GM12891 (cell line): Measurements from ENCODE around the gene IFIH1.

Source experiments
- DNase-seq: peaks from one replicate; pipeline ENCODE4 v3.0.0; 2011; ENCODE audit warnings: low spot score; ENCODE audit not compliant: insufficient read length
- FAIRE-seq: peaks from 2 replicates; lab custom pipeline; 2011; peaks lifted over from hg19 to GRCh38; lab: Jason Lieb, UNC
- PAX5 ChIP-seq: IDR thresholded peaks from 2 replicates; pipeline ENCODE4 v1.6.1; 2011; ENCODE audit warnings: low read length, moderate library complexity, mild to moderate bottlenecking; ENCODE audit not compliant: insufficient read depth, severe bottlenecking
- POLR2A ChIP-seq: IDR thresholded peaks from 2 replicates; pipeline ENCODE4 v1.6.1; 2011; ENCODE audit warnings: low read depth, low read length, control low read depth
- POLR2AphosphoS5 ChIP-seq: IDR thresholded peaks from 2 replicates; pipeline ENCODE4 v1.6.1; 2011; ENCODE audit warnings: low read depth, low read length, control low read depth
- POU2F2 ChIP-seq: IDR thresholded peaks from 2 replicates; pipeline ENCODE4 v1.6.1; 2011; ENCODE audit warnings: low read depth, mild to moderate bottlenecking, control low read depth, low read length, moderate library complexity
- SPI1 ChIP-seq: IDR thresholded peaks from 2 replicates; pipeline ENCODE4 v1.6.1; 2011; ENCODE audit warnings: low read depth, low read length, control low read depth
- TAF1 ChIP-seq: IDR thresholded peaks from 2 replicates; pipeline ENCODE4 v1.6.1; 2011; ENCODE audit warnings: low read depth, low read length, control low read depth

Gene IFIH1

DNA sequence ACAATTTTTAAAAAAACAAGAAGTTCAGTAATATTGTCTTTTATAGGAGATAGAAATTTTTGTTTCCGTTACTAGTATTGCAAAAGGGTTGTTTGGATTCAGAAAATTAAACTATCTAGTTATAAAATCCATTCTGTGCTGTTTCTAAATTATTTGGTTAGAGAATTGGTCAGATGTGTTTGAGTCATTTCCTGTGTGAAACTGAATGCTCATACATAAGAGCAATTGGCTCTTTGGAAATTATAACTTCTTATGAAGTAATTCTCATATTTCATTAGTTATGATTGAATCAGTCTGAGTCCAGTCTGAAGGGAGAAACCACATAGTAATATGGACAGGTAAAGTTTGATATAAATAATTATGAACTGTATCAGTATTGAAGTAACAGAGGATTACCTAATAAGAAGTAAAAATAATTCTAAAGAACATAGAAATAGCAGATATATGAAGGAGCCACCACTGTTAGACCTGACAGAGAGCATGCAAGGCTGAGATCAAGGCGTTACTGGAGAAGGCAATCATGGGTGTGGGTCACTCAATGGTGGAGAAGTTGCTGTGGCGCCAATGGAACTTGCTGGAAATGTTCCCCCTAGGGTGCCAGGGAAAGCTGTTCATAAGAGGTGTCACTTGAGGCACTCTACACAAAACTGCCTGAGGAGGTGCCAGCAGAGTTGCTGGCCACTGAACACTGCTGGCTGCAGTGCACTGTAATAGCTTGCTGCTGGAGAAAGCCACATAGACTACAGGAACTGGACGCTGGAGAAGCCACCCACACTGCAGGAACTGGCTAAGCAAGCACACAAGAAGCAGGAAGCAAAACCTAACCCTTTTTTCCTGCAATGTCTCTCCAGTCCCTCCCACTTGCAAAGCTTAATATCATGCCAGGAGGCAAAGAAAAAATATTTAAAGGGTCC lies 57.2 kb downstream of the IFIH1 start:
- TF ChIP-seq SPI1: no peak
- no peak for TF ChIP-seq POU2F2
- TF ChIP-seq POLR2AphosphoS5: no peak
- TF ChIP-seq PAX5: no peak
- FAIRE-seq (peak; percentile 71), DNase-seq (no peak)

DNA sequence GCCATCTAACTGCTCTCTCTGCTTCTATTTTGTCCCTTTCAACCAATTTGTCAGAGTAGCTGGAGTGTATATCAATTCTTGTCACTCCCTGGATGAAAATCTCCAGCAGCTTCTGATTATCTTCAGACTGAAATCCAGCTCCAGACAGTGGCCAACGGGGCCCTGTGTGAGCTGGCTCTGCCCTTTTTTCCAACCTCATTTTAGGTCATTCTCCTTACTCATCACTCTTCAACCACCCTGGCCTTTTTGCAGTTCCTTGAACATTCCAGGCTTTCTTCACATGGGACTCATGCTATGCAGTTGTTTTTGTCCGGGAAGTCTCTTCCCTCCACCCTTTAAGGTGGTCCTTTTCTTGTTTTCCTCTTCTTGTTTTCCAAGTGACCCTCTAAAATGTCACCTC lies 59.8 kb downstream of the IFIH1 start:
- TF ChIP-seq POLR2A (no peak), POLR2AphosphoS5 (no peak), POU2F2 (no peak), PAX5 (no peak), TAF1 (no peak), SPI1 (no peak)
- DNase-seq (no peak), FAIRE-seq (no peak)

DNA sequence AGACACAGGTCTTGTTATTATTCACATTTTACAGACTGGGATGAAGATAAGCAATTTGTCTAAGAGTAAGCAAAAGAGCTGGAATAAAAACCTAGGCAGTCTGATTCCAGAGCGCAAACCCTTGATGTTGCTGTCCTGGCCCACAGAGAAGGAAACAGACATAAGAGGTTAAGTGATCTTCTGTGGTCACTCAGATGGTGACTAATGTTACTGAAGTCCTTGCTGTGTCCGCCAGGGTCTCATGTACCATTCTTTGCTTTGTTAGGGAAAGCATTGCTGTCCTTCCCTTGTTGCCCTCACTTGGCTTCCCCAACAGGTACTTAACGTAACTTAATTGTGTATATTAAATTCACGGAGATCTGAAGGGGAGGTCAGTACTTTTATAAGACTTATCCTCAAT lies 60.3 kb downstream of the IFIH1 start:
- no peak for TF ChIP-seq TAF1
- TF ChIP-seq POU2F2: no peak
- no peak for TF ChIP-seq POLR2A
- no peak for TF ChIP-seq POLR2AphosphoS5
- TF ChIP-seq SPI1: no peak
- no peak for TF ChIP-seq PAX5
- no peak for FAIRE-seq
- DNase-seq: no peak

DNA sequence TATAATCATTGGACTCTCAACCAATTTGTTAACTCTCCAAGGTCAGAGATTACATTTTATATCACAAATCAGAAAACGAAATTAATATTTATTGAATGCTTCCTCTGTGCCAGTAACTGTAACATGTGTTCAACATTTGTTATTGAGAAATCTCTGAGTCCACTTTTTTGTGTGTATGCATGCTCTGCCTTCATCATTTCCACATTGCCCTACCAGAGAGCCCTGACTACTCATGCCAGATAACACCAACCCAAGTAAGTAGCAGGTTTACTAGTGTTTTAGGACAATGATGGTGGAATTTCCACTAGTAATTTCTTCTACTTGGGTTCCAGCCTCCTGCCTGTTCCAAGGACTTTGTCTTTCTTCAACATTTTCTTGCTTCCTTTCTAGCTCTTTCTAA lies 61.1 kb downstream of the IFIH1 start:
- no peak for TF ChIP-seq TAF1
- no peak for TF ChIP-seq POU2F2
- no peak for TF ChIP-seq POLR2AphosphoS5
- TF ChIP-seq POLR2A: no peak
- no peak for TF ChIP-seq SPI1
- TF ChIP-seq PAX5: no peak
- no peak for DNase-seq
- no peak for FAIRE-seq

DNA sequence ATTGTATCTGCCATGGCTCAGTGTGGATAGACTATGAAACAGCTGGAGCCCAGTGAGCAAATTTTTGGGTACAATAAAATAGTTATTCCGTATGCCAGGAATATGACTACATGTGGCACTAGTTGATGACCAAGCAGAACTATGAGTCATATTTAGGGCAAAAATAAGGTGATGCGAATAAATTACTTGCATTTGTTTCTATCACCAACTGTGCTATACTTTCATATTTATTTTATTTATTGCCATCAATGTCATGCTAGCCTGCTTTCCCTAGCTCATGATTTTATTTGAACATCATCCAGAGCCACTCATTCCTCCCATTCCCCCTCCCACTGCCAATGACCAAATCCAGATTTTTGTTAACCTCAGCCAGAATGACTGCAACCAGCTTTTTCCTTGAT lies 61.9 kb downstream of the IFIH1 start:
- no peak for TF ChIP-seq POLR2A
- no peak for TF ChIP-seq TAF1
- TF ChIP-seq PAX5: no peak
- no peak for TF ChIP-seq POLR2AphosphoS5
- TF ChIP-seq SPI1: no peak
- no peak for TF ChIP-seq POU2F2
- DNase-seq (no peak), FAIRE-seq (no peak)

DNA sequence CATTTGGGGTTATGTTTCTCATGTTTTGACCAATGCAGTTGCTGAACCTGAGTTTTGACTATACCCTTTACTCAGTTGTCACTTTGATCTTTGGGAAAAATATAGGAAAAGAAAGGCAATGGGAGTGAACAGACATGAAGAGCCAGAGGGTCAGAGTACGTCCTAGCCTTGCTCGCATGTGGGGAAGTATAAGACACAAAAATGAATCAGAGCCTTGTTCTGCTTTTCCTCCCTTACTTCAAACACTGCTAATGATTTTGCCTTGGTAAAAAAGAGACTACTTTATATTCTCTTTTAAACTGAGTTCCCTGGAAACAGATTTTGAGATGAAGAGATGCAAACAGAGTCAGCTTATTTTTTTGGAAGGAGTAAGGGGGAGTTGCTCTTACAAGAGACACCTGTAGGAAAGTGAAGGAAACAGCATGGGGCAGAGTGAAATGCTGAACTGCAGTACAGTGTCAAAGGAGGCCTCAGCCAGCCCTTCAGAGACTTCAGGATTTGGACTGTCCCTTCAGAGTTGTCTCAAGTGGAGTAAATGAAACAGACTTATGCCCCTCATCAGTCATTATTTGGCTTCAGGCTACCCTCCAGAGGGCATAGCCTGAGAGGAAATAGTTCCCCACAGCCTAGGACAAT lies 64.1 kb downstream of the IFIH1 start:
- TF ChIP-seq SPI1 (no peak), POLR2A (no peak), PAX5 (no peak), TAF1 (no peak)
- FAIRE-seq (no peak), DNase-seq (no peak)

DNA sequence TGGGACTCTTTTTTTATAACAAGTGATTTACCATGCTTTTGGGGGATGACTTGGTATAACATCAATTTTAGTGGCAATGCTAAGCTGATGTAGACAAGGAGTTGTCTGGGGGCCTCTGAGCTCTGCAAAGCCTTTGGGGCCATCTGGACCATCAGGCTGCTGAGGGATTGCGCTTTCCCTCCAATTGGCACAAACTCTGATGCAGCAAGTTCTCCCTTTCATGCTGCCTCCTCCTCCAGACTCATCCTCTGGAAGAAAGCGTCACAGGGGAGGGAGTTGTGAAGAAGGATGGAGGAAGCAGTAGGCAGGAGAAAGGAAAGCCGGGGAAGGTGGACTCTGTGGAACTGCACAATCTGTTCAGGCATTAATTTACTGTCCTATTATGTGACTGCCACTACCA lies 65.0 kb downstream of the IFIH1 start:
- DNase-seq (no peak), FAIRE-seq (no peak)
- TF ChIP-seq POLR2A (no peak), TAF1 (no peak), POU2F2 (no peak), POLR2AphosphoS5 (no peak), SPI1 (no peak), PAX5 (no peak)

DNA sequence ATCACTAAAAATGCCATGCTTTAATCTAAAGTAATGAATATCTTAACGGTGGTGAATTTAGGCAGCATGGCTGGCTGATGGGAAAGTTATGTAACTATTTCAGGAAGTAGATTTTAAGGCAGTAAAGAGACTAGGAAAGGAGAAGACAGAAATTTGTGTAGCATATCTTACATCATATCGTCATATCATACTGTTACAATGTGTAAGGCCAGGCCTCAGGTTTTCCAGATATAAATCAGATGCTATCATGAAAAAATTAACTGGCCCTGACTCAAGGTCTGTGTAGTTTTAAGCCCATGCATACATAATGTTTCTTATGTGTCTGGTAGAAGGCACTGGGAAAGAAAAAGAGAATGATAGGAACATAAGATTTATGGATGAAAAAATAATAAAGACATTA lies 66.3 kb downstream of the IFIH1 start:
- TF ChIP-seq POU2F2 (no peak), SPI1 (no peak), PAX5 (no peak), POLR2A (no peak), TAF1 (no peak), POLR2AphosphoS5 (no peak)
- no peak for FAIRE-seq
- no peak for DNase-seq

DNA sequence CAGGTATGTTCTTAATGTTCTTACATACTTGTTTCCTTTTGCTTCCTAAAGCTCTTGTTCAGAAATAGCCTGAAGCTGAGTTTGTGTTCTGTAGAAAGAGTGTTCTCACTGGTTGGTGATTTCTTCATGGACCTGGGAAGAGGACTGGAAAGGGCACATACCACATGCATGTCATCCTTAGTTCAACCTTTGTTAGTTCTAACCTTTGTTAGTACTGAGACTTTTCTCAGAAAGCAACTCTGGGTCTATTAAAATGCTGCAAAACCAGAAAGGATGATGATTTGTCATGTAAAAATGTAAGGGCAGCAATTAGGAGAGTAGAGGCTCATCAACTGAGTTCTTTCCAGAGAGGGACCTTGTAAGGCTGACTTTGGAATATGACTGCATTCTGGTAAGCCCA lies 72.7 kb downstream of the IFIH1 start:
- TF ChIP-seq POLR2AphosphoS5 (no peak), POLR2A (no peak), TAF1 (no peak), POU2F2 (no peak), SPI1 (no peak), PAX5 (no peak)
- DNase-seq (no peak), FAIRE-seq (no peak)
